IPS-20b (cell line): ENCODE data around the gene SLC2A11.

ENCODE experiments used
- H3K27ac ChIP-seq: one replicate; pipeline ENCODE4 v1.5.1; 2013; ENCODE audit warnings: low read length
- H3K27me3 ChIP-seq: 2 replicates; pipeline ENCODE4 v1.6.1; 2013; ENCODE audit warnings: mild to moderate bottlenecking, low read length, inconsistent platforms; ENCODE audit not compliant: insufficient read depth
- H3K36me3 ChIP-seq: 2 replicates; pipeline ENCODE4 v1.6.1; 2013; ENCODE audit warnings: low read depth, mild to moderate bottlenecking, inconsistent platforms, low read length, moderate library complexity; ENCODE audit not compliant: insufficient read depth
- H3K4me1 ChIP-seq: 2 replicates; pipeline ENCODE4 v1.6.1; 2013; ENCODE audit warnings: mild to moderate bottlenecking, control low read depth, inconsistent platforms, low read length, moderate library complexity; ENCODE audit not compliant: insufficient read depth
- H3K4me3 ChIP-seq: 2 replicates; pipeline ENCODE4 v1.5.1; 2013; ENCODE audit warnings: mild to moderate bottlenecking, low read length, inconsistent platforms
- H3K9ac ChIP-seq: 2 replicates; pipeline ENCODE4 v1.6.1; 2013; ENCODE audit warnings: low read depth, mild to moderate bottlenecking, inconsistent platforms, low read length, moderate library complexity
- H3K9me3 ChIP-seq: 2 replicates; pipeline ENCODE4 v1.6.1; 2013; ENCODE audit warnings: mild to moderate bottlenecking, low read depth, low read length, inconsistent platforms; ENCODE audit not compliant: insufficient read depth

The SLC2A11 gene

DNA sequence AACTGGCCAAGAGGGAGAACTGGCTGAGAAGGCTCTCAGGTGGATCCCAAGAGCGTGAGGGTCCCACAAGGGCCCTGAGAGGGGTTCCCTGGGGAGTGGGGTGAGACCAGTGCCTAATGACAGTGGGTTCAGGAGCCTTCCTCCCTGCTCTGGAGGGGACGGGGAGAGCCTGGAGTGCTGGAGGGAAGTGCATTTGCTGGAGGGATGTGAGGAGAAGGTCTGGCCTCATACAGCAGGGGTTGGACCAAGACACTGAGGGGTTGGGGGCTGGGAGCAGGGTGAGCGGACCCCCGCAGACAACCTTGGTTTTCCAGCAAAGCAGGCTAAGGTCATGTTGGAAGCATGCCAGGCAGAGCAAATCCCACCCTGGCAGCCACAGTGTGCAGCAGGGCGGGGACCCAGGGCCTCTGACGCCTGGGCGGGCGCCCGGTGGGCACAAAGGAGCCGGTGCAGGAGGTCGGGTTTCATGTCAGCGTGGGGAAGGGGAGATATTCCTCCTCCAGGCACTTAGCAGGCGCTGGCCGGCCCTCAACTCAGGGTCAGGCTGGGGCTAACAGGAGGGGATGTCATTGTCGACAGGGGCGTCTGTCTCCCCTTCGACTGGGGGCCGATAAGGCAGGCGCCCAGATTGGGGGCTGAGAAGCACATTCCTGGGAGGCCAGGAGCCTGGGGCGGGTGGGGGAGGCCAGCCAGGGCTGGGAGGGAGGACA lies 15.8 kb upstream of the SLC2A11 start:
- Histone ChIP-seq H3K36me3 (no peaks in the 10 kb centered on the region), H3K9ac (no peak overlapping the region), H3K27ac (no peak overlapping the region), H3K4me3 (no peak overlapping the region), H3K27me3 (peaks cover 20% of the 10 kb centered on the region), H3K9me3 (no peaks in the 10 kb centered on the region), H3K4me1 (no peaks in the 10 kb centered on the region)

DNA sequence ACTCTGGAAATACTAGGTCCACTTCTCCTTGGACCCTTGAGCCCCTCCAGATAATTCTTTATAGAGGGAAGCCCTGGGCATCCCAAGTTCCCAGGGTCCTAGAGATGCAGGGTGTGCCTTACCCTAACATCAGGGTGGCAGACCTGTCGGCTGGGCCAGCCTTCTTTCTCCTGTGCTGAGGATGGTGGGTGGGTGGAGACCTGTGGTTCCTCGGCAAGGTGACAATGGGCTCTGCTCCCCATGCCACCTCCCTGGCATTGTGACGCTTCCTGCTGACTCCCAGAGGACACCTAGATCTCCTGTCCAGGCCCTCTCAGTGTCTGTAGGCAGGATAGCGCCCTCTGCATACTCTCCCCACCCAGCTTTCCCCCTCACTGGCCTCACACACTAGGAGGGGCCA lies 15.1 kb upstream of the SLC2A11 start:
- no peaks in the 10 kb centered on the region for H3K36me3 ChIP-seq
- H3K4me3 ChIP-seq = no peak overlapping the region
- H3K9me3 ChIP-seq = no peaks in the 10 kb centered on the region
- peaks cover 20% of the 10 kb centered on the region for H3K27me3 ChIP-seq
- H3K4me1 ChIP-seq = peaks cover under 1% of the 10 kb centered on the region; the same call in 1 of the 2 replicates
- no peak overlapping the region for H3K9ac ChIP-seq
- no peak overlapping the region for H3K27ac ChIP-seq

DNA sequence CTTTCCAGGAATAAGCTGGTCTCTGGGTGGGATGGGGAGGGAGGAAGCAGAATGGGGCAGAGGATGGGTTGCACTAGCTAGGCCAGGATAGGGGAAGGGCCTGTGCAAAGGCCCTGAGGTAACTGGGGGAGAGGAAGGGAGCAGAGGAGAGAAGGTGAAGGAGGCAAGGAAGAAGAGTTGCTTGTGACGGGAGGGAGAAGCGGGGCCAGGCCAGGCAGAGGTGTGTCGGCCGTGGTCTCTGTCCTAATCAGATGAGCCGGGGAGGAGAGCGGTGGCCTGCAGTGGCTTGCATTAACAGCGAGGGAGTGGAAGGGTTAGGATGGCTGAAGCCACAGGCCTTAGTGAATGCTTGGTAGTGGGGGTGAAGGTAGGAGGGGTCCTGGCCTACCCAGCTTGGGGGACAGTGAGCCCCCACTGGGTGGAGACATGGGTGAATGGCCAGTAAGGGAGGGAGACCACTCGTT lies 12.9 kb upstream of the SLC2A11 start:
- Histone ChIP-seq H3K4me3 (no peak overlapping the region), H3K4me1 (peaks cover 10% of the 10 kb centered on the region; the same call in 1 of the 2 replicates), H3K27ac (no peak overlapping the region), H3K9me3 (no peaks in the 10 kb centered on the region), H3K36me3 (no peaks in the 10 kb centered on the region), H3K9ac (no peak overlapping the region), H3K27me3 (peaks cover 24% of the 10 kb centered on the region)

DNA sequence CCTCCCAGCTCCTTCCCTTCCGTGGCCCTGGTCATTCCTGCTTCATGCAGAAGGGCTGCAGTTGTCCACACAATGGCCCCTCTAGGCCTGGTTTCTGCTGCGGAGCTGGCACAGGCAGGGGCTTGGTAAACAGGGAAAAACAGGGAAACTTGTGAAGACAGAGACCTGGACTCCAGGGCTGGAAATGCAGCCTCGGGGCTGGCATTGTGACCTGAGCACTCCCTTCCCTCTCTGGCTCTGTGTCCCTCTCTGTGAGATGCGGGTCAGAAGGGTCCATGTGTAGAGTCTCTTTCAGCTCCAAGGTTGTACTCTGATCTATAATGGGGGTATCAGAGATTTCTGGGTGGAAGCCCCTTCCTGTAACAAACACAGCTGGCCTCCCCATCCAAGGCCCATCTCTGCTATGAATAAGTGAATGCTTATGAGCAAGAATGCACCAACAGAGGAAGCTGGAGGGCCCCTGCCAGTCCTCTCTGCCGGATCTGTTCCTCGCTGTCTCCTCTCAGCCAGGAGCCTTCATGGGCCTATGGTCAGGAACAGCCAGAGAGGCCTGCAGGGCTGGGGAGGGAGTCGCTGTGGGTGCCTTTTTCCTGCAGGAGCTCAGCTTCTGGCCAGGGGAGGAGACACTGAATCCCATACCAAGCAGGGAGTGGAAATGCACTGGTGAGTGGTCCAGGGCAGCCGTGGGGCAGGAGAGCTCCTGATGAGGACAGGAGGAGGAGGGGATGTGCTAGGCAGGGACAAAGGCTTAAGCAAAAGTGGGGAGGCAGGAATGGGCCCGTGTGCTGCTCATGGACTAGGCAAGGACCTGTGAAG lies 12.2 kb upstream of the SLC2A11 start:
- no peaks in the 10 kb centered on the region for H3K9me3 ChIP-seq
- H3K4me1 ChIP-seq = peaks cover 10% of the 10 kb centered on the region; the same call in 1 of the 2 replicates
- H3K9ac ChIP-seq = no peak overlapping the region
- H3K27ac ChIP-seq = no peak overlapping the region
- peaks cover 22% of the 10 kb centered on the region for H3K27me3 ChIP-seq
- H3K4me3 ChIP-seq = no peak overlapping the region
- no peaks in the 10 kb centered on the region for H3K36me3 ChIP-seq

DNA sequence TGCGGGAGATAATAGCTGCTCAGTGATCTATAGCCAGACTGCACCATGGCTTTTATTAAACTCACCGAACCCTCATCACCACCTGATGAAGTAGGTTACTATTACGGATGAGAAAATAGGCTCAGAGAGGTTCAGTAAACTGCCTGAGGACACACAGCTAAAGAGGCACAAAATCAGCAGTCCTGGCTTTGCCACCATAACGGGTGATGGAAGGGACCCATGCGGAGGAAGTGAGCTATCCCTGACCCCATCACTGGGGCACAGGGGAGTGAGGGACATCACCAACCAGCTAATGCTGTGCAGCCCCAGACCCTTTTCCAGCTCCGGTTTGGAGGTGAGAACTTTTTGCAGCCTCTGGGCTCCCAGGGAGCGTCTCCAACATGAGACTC lies 11.6 kb upstream of the SLC2A11 start:
- H3K27me3 ChIP-seq = peaks cover 24% of the 10 kb centered on the region
- H3K4me1 ChIP-seq = peaks cover 10% of the 10 kb centered on the region; the same call in 1 of the 2 replicates
- H3K27ac ChIP-seq = no peak overlapping the region
- H3K4me3 ChIP-seq = no peak overlapping the region
- H3K36me3 ChIP-seq = no peaks in the 10 kb centered on the region
- no peak overlapping the region; the same call in 1 of the 2 replicates for H3K9ac ChIP-seq
- no peaks in the 10 kb centered on the region for H3K9me3 ChIP-seq

DNA sequence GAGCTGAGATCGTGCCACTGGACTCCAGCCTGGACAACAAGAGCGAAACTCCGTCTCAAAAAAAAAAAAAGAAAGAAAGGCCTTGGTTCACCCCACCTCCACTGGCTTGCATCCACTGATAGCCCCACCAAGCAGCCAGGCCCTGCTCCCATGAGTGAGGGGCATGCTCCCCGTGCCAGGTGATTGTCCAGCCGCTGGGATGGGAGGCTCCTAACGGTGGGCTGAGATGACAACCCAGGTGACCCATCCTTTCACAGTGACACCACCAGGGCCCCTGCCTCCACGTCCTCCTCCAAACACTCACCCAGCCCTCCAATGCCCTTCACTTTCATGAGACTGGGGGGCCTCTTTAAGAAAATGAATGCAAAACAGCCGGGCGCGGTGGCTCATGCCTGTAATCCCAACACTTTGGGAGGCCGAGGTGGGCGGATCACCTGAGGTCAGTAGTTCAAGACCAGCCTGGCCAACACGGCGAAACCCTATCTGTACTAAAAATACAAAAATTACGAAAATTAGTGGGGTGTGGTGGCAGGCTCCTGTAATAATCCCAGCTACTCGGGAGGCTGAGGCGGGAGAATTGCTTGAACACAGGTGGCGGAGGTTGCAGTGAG lies 10.3 kb upstream of the SLC2A11 start:
- Histone ChIP-seq H3K4me3 (no peak overlapping the region), H3K36me3 (no peaks in the 10 kb centered on the region), H3K4me1 (peaks cover 10% of the 10 kb centered on the region; the same call in 1 of the 2 replicates), H3K9me3 (no peaks in the 10 kb centered on the region), H3K27me3 (peaks cover 16% of the 10 kb centered on the region; the same call in 1 of the 2 replicates), H3K27ac (no peak overlapping the region), H3K9ac (no peak overlapping the region)

DNA sequence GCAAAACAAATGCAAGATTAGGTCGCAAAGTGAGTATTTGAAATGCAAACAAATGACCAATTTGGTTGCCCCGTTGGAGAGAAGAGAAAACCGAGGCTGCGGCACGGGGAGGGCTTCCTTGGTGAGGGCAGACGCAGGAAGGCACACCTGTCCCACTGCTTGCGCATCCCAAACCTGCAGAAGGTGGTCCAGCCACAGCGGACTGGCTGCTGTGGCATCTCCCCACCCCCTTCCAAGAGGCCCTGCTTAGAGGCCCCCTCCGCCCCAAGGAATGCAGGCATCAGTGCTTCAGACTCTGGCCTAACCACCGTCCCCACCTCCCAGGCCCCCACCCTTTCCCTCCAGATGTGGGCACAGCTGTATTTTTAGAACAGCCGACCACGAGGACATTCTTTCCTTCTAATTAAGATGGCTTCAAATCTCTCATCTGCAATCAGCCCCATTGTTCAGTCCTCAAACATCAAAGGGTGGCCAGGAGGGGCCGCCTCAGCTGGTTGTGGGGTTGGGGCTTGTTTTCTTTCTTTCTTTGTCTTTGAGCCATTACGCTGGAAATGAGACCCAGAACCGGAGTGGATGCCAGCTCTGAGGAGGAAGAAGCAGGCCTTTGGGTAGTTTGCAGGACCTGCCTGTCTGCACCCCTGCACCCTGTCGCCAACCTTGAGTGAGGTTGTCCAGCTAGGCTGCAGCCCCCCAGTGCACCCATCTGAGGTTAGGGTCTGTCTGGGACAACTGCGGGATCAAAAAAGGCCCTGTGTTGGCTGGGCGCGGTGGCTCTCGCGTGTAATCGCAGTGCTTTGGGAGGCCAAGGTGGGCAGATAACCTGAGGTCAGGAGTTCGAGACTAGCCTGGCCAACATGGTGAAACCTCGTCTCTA lies 9.4 kb upstream of the SLC2A11 start:
- Histone ChIP-seq H3K4me3 (no peak overlapping the region), H3K9me3 (no peaks in the 10 kb centered on the region), H3K27me3 (peaks cover 16% of the 10 kb centered on the region; the same call in 1 of the 2 replicates), H3K9ac (no peak overlapping the region), H3K4me1 (peaks cover 10% of the 10 kb centered on the region; the same call in 1 of the 2 replicates), H3K36me3 (no peaks in the 10 kb centered on the region), H3K27ac (no peak overlapping the region)

DNA sequence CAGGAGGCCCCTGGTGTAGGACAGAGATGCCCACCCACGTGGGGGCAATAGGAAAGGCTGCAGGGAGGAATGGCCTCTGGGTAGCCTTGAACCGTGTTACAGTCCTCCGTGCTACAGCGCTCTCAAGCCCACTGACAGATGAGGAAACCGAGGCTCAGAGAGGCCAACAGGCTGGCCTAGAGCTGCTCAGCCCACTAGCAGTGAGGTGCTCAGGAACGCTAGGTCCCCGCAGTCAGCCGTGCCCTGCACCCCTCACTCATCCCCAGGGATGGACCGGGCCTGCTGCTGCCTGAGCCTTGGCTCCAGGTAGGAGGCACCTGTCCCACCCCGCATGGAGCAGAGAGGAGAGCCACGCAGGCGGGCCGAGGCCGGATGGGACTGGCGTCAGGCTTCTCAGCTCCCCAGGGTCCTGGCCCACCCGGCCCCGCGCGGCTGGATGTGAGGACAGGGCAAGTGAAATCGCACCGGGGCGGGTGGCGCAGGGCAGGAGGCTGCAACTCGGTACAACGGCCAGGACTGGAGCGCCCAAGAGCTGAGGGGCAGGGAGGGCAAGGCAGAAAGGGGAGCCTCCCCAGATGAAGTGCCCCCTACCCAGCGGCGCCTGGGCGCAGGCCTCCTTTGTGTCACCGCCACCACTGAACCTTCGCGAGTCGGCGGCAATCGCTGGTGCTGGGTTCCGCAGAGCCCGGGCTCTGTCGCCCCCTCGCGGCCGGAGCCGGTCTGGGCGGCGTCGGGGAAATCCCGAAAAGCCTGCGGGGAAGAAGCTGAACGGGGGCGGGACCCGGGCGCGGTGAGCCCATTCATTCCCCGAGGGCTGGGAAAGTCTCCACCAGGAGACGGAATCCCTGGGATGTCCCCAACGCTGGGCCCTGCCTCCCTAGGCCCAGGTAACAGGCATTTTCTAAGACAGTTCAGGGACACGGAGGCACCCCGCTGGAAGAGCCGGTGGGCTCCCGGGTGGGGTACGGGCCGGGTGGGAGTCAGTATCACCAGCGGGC lies 8.4 kb upstream of the SLC2A11 start:
- peaks cover 10% of the 10 kb centered on the region; the same call in 1 of the 2 replicates for H3K4me1 ChIP-seq
- no peaks in the 10 kb centered on the region for H3K36me3 ChIP-seq
- H3K9ac ChIP-seq = no peak overlapping the region; the same call in 1 of the 2 replicates
- H3K4me3 ChIP-seq = no peak overlapping the region
- no peaks in the 10 kb centered on the region for H3K9me3 ChIP-seq
- no peak overlapping the region for H3K27ac ChIP-seq
- peaks cover 16% of the 10 kb centered on the region; the same call in 1 of the 2 replicates for H3K27me3 ChIP-seq

DNA sequence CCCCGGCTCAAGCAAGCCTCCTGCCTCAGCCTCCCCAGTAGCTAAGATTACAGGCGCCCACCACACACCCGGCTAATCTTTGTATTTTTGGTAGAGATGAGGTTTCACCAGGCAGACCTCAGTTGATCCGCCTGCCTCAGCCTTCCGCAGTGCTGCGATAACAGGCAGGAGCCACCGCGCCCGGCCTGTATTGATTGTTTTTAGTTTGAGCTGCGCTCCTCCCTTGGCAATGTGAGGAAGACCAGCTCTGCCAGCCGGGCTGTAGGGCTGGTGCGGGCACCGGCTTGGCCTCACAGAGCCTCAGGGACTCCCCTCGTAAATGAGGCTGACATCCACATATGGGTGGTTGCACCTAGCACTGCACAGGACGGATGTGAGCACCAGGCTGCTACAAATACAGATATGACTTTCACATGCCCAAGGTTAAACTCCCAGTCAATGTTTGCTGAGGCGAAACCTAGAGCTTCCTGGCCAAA lies 7.5 kb upstream of the SLC2A11 start:
- peaks cover 10% of the 10 kb centered on the region; the same call in 1 of the 2 replicates for H3K4me1 ChIP-seq
- no peaks in the 10 kb centered on the region for H3K9me3 ChIP-seq
- no peak overlapping the region for H3K9ac ChIP-seq
- H3K27me3 ChIP-seq = peaks cover 16% of the 10 kb centered on the region; the same call in 1 of the 2 replicates
- H3K27ac ChIP-seq = no peak overlapping the region
- H3K36me3 ChIP-seq = no peaks in the 10 kb centered on the region
- no peak overlapping the region for H3K4me3 ChIP-seq
